ENCODE measurements around the gene EPAS1.
A peak's percentile ranks its signal among the peaks of the same experiment; 100 is the strongest.

EPAS1 gene

DNA sequence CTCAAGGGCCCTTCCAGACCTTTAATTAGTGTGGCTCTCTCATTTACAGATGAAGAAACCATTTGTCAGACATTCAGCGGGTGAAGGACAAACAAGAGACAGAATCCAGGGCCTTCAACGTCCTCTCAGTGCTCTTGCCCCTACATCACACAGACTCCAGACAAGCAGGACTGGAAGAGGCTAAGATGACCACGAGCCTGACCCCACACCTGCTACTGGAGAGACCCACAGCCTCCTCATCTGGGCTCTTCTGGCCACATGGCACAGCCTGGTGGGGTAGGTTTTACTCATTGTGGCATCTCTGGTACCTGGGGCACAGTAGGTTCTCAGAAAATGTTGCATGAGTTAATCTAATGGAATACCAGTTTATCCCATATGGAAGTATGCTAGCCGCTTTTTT, 112.5 kb downstream of the EPAS1 start:
- TF ChIP-seq ZNF8 (CRISPR knock-in tag; IDR thresholded peaks at IDR 0.05): no peak
- TF ChIP-seq, protein P1, sequence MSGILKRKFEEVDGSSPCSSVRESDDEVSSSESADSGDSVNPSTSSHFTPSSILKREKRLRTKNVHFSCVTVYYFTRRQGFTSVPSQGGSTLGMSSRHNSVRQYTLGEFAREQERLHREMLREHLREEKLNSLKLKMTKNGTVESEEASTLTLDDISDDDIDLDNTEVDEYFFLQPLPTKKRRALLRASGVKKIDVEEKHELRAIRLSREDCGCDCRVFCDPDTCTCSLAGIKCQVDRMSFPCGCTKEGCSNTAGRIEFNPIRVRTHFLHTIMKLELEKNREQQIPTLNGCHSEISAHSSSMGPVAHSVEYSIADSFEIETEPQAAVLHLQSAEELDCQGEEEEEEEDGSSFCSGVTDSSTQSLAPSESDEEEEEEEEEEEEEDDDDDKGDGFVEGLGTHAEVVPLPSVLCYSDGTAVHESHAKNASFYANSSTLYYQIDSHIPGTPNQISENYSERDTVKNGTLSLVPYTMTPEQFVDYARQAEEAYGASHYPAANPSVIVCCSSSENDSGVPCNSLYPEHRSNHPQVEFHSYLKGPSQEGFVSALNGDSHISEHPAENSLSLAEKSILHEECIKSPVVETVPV (CRISPR knock-in tag; IDR thresholded peaks at IDR 0.05): no peak
- no peak for TF ChIP-seq ESRRG (CRISPR knock-in tag; IDR thresholded peaks at IDR 0.05)
- no peak for TF ChIP-seq ZFP3 (CRISPR knock-in tag; IDR thresholded peaks at IDR 0.05)
- TF ChIP-seq TOX (CRISPR knock-in tag; IDR thresholded peaks at IDR 0.05; ENCODE audit: borderline replicate concordance): no peak
- no peak for TF ChIP-seq CSDC2 (CRISPR knock-in tag; IDR thresholded peaks at IDR 0.05)
- TF ChIP-seq RARB (CRISPR knock-in tag; IDR thresholded peaks at IDR 0.05): no peak
- TF ChIP-seq ARNTL (CRISPR knock-in tag; IDR thresholded peaks at IDR 0.05; ENCODE audit: borderline replicate concordance, low read depth): no peak
- TF ChIP-seq TCF4 (CRISPR knock-in tag; IDR thresholded peaks at IDR 0.05; ENCODE audit: borderline replicate concordance): no peak
- TF ChIP-seq, protein P2, sequence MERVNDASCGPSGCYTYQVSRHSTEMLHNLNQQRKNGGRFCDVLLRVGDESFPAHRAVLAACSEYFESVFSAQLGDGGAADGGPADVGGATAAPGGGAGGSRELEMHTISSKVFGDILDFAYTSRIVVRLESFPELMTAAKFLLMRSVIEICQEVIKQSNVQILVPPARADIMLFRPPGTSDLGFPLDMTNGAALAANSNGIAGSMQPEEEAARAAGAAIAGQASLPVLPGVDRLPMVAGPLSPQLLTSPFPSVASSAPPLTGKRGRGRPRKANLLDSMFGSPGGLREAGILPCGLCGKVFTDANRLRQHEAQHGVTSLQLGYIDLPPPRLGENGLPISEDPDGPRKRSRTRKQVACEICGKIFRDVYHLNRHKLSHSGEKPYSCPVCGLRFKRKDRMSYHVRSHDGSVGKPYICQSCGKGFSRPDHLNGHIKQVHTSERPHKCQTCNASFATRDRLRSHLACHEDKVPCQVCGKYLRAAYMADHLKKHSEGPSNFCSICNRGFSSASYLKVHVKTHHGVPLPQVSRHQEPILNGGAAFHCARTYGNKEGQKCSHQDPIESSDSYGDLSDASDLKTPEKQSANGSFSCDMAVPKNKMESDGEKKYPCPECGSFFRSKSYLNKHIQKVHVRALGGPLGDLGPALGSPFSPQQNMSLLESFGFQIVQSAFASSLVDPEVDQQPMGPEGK (CRISPR knock-in tag; IDR thresholded peaks at IDR 0.05; ENCODE audit: borderline replicate concordance): no peak
- no peak for ATAC-seq

DNA sequence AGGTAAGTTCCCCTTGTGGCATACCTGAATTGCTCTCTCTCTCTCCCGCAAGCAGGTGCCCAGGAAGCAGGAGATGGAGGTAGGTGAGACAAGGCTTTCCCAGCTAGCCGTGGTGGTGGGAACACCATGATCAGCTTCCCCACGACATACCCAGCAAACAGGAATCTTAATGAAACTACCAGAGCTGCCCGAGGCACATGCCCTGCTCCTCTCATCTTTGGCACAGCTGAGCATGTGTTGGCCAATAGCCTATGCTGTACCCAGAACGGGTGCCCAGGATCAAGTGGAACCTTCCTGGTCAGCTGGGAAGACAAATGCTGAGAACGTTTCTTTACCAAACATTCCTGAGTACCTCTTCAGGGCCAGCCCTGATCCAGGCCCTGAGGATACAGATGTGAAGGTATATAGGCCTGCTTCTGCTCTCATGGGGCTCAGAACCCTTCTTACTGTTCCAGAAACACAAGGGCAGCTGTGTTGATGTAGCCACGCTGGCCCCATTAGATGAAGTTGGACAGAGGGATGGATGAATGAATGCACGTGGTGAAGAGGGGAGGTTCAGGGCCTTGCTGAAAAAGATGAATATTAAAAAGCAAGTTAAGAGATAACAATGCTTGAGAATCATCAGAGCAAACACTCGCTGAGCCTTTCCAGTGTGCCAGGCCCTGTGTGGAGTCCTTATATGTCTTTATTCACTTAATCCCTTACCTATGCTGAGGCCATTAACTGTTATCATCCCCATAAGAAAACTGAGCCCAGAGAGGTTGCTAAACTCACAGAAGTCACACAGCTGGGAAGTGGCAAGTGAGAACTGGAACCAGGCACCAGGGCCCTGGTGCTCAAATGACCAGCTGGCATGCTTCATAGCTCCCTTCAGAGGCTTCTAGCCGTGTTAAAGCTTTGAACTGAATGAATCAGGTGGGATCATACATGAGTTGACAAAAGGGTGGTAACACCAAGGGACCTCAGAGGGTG, 113.4 kb downstream of the EPAS1 start:
- no peak for ATAC-seq
- TF ChIP-seq ZNF70 (CRISPR knock-in tag; IDR thresholded peaks at IDR 0.05): peak; percentile 60; the same call in 1 of the 2 replicates
- TF ChIP-seq, protein P3, sequence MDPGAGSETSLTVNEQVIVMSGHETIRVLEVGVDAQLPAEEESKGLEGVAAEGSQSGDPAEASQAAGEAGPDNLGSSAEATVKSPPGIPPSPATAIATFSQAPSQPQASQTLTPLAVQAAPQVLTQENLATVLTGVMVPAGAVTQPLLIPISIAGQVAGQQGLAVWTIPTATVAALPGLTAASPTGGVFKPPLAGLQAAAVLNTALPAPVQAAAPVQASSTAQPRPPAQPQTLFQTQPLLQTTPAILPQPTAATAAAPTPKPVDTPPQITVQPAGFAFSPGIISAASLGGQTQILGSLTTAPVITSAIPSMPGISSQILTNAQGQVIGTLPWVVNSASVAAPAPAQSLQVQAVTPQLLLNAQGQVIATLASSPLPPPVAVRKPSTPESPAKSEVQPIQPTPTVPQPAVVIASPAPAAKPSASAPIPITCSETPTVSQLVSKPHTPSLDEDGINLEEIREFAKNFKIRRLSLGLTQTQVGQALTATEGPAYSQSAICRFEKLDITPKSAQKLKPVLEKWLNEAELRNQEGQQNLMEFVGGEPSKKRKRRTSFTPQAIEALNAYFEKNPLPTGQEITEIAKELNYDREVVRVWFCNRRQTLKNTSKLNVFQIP (CRISPR knock-in tag; IDR thresholded peaks at IDR 0.05; ENCODE audit: borderline replicate concordance, low read depth): no peak

DNA sequence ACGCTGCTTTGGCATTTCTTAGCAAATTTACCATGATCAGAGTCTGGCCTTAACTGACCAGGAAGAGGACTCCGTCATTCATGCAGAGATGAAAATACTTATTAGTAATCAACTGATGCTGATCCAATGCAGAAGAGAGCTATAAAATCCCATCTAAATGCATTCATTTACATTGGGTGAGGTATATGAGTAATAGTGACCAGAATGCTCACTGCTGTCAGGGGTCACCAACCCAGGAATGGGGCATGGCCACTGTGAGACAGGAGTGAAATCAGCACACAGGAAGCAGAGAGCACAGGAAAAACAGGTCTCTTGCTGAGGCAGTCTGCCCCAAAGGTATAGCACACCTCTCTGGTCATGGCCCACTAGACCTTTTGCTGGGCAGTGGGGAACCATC, 114.0 kb downstream of the EPAS1 start:
- TF ChIP-seq SNAI2 (CRISPR knock-in tag; IDR thresholded peaks at IDR 0.05): no peak
- TF ChIP-seq TCF4 (CRISPR knock-in tag; IDR thresholded peaks at IDR 0.05; ENCODE audit: borderline replicate concordance): no peak
- TF ChIP-seq RARB (CRISPR knock-in tag; IDR thresholded peaks at IDR 0.05): no peak
- no peak for TF ChIP-seq GLIS3 (CRISPR knock-in tag; IDR thresholded peaks at IDR 0.05)
- no peak for TF ChIP-seq ZNF70 (CRISPR knock-in tag; IDR thresholded peaks at IDR 0.05)
- no peak for TF ChIP-seq BACH2 (CRISPR knock-in tag; IDR thresholded peaks at IDR 0.05; ENCODE audit: borderline replicate concordance)
- no peak for ATAC-seq

DNA sequence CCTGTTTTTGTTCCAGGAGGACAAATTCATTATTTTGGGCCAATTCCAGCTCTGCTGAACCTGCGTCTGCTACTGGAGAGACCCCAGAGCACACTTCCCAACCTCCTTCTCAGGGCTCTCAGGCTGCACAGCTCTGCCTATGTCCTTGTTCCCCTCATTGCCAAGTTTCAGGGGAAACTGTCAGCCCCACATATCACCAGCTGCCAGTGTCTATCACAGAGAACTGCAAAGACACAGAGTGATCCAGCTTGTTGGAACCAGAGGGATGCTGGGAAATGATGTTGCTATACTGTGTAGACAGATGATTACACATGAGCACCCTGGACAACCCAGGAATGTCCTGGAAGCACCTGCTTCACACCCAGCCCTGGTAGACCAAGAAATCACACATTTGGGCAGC, 114.8 kb downstream of the EPAS1 start:
- no peak for ATAC-seq

More for the DNA sequence above, 114.8 kb downstream of the EPAS1 start:
- TF ChIP-seq, protein P3 (CRISPR knock-in tag; IDR thresholded peaks at IDR 0.05; ENCODE audit: borderline replicate concordance, low read depth): no peak
- no peak for TF ChIP-seq TOX (CRISPR knock-in tag; IDR thresholded peaks at IDR 0.05; ENCODE audit: borderline replicate concordance)
- no peak for TF ChIP-seq OSR1 (CRISPR knock-in tag; IDR thresholded peaks at IDR 0.05)
- TF ChIP-seq ARNTL (CRISPR knock-in tag; IDR thresholded peaks at IDR 0.05; ENCODE audit: borderline replicate concordance, low read depth): no peak
- TF ChIP-seq ZC3H10 (CRISPR knock-in tag; IDR thresholded peaks at IDR 0.05): no peak
- TF ChIP-seq ZNF565 (CRISPR knock-in tag; conservative IDR thresholded peaks at IDR 0.05; ENCODE audit: low read depth): no peak
- TF ChIP-seq BACH2 (CRISPR knock-in tag; IDR thresholded peaks at IDR 0.05; ENCODE audit: borderline replicate concordance): no peak
- no peak for TF ChIP-seq ISL1 (CRISPR knock-in tag; IDR thresholded peaks at IDR 0.05)
- TF ChIP-seq, protein P2 (CRISPR knock-in tag; IDR thresholded peaks at IDR 0.05; ENCODE audit: borderline replicate concordance): no peak
- TF ChIP-seq GLIS3 (CRISPR knock-in tag; IDR thresholded peaks at IDR 0.05): no peak
- TF ChIP-seq RARB (CRISPR knock-in tag; IDR thresholded peaks at IDR 0.05): no peak
- TF ChIP-seq, protein P4, sequence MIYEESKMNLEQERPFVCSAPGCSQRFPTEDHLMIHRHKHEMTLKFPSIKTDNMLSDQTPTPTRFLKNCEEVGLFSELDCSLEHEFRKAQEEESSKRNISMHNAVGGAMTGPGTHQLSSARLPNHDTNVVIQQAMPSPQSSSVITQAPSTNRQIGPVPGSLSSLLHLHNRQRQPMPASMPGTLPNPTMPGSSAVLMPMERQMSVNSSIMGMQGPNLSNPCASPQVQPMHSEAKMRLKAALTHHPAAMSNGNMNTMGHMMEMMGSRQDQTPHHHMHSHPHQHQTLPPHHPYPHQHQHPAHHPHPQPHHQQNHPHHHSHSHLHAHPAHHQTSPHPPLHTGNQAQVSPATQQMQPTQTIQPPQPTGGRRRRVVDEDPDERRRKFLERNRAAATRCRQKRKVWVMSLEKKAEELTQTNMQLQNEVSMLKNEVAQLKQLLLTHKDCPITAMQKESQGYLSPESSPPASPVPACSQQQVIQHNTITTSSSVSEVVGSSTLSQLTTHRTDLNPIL (CRISPR knock-in tag; IDR thresholded peaks at IDR 0.05; ENCODE audit: low read depth): no peak
- TF ChIP-seq ESRRG (CRISPR knock-in tag; IDR thresholded peaks at IDR 0.05): no peak
- TF ChIP-seq, protein P5, sequence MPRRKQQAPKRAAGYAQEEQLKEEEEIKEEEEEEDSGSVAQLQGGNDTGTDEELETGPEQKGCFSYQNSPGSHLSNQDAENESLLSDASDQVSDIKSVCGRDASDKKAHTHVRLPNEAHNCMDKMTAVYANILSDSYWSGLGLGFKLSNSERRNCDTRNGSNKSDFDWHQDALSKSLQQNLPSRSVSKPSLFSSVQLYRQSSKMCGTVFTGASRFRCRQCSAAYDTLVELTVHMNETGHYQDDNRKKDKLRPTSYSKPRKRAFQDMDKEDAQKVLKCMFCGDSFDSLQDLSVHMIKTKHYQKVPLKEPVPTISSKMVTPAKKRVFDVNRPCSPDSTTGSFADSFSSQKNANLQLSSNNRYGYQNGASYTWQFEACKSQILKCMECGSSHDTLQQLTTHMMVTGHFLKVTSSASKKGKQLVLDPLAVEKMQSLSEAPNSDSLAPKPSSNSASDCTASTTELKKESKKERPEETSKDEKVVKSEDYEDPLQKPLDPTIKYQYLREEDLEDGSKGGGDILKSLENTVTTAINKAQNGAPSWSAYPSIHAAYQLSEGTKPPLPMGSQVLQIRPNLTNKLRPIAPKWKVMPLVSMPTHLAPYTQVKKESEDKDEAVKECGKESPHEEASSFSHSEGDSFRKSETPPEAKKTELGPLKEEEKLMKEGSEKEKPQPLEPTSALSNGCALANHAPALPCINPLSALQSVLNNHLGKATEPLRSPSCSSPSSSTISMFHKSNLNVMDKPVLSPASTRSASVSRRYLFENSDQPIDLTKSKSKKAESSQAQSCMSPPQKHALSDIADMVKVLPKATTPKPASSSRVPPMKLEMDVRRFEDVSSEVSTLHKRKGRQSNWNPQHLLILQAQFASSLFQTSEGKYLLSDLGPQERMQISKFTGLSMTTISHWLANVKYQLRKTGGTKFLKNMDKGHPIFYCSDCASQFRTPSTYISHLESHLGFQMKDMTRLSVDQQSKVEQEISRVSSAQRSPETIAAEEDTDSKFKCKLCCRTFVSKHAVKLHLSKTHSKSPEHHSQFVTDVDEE (CRISPR knock-in tag; IDR thresholded peaks at IDR 0.05): no peak
